Measurements from ENCODE around the gene KLHL18.

DNA sequence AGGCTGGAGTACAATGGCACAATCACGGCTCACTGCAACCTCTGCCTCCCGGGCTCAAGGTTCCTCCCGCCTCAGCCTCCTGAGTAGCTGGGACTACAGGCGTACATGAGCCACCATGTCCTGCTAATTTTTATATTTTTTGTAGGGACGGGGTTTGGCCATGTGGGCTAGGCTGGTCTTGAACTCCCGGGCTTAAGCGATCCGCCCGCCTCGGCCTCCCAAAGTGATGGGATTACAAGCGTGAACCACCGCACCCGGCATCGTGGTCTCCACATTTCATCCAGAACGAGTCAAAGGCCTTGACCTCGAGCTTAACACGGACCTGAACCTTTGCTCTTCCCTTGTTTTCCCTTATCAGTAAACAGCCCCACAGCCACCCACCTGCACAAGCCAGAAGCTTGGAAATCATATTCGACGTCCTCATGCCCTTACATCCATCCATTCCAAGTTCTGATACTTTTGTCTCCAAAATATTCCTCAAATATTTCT is 96.7 kb downstream of the KLHL18 start:
- TF ChIP-seq, protein P1, sequence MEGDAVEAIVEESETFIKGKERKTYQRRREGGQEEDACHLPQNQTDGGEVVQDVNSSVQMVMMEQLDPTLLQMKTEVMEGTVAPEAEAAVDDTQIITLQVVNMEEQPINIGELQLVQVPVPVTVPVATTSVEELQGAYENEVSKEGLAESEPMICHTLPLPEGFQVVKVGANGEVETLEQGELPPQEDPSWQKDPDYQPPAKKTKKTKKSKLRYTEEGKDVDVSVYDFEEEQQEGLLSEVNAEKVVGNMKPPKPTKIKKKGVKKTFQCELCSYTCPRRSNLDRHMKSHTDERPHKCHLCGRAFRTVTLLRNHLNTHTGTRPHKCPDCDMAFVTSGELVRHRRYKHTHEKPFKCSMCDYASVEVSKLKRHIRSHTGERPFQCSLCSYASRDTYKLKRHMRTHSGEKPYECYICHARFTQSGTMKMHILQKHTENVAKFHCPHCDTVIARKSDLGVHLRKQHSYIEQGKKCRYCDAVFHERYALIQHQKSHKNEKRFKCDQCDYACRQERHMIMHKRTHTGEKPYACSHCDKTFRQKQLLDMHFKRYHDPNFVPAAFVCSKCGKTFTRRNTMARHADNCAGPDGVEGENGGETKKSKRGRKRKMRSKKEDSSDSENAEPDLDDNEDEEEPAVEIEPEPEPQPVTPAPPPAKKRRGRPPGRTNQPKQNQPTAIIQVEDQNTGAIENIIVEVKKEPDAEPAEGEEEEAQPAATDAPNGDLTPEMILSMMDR (IDR thresholded peaks at IDR 0.05) = no peak
- TF ChIP-seq POLR2AphosphoS5 (IDR thresholded peaks at IDR 0.05) = no peak
- TF ChIP-seq POLR2A (IDR thresholded peaks at IDR 0.05; ENCODE audit: low read depth) = no peak
- no peak for TF ChIP-seq EP300 (IDR thresholded peaks at IDR 0.05)

All from esophagus muscularis mucosa (tissue), 4 donors.